B cell (primary cell): ENCODE results near the gene MPLKIP. TPM values are rescaled to one million over a fixed set of nuclear protein-coding genes. Genes with fewer than 3 reads are reported as not detected.
"Not testable (repeated sequence)": the region's sequence is repeated elsewhere in the genome, so short reads cannot be mapped to it uniquely, and the experiment has no call there.

Experiments
- ATAC-seq: fragments of 200-7000 bp; cut with Tn5 transposase; one replicate; pipeline ENCODE4 v1.10.0; 2021; ENCODE audit warnings: low read depth, mild to moderate bottlenecking, moderate number of reproducible peaks, moderate library complexity
- CTCF ChIA-PET: fragments of 350-600 bp; sonication (Branson Sonifier 250); formaldehyde crosslinking; loops from one replicate; lab custom pipeline; 2021; ENCODE audit warnings: antibody characterized with exemption, inconsistent platforms; lab: Charles Lee
- POLR2A ChIA-PET: fragments of 350-600 bp; sonication (Branson Sonifier 250); formaldehyde crosslinking; loops from one replicate; lab custom pipeline; 2021; ENCODE audit warnings: antibody characterized with exemption; lab: Charles Lee
- DNase-seq: peaks from one replicate; pipeline ENCODE4 v3.0.0; 2013
- H2AFZ ChIP-seq: 2 replicates; pipeline ENCODE4 v1.6.1; 2012; ENCODE audit warnings: mild to moderate bottlenecking, low read depth, low read length; ENCODE audit not compliant: insufficient read depth, poor library complexity, severe bottlenecking
- H3K27ac ChIP-seq, 2 donors: 1 replicate in 1 of 2; 2 replicates in 1 of 2; pipeline ENCODE4 v1.5.1; 2012 to 2013; ENCODE audit warnings: low read length in 2 of 2, mild to moderate bottlenecking in 2 of 2, moderate library complexity in 1 of 2
- H3K27me3 ChIP-seq, 4 experiments: fragments of 200-600 bp in 1 of 4; sonication (generic) in 1 of 4; replicated peaks in 1 of 4; 1 replicate in 2 of 4; 2 replicates in 2 of 4; pipeline versions ENCODE4 v1.6.1 to v1.7.0; 2013 to 2016; ENCODE audit warnings: low read length in 3 of 4, mild to moderate bottlenecking in 2 of 4, mixed read lengths in 1 of 4, moderate library complexity in 1 of 4; ENCODE audit not compliant: insufficient read depth in 4 of 4, control insufficient read depth in 3 of 4; ENCODE audit errors: control extremely low read depth in 1 of 4
- H3K36me3 ChIP-seq, 2 experiments: replicated peaks in 1 of 2; 1 replicate in 1 of 2; 2 replicates in 1 of 2; pipeline versions ENCODE4 v1.6.1 to v1.7.1; 2013; ENCODE audit warnings: low read length in 1 of 2; ENCODE audit not compliant: insufficient read depth in 2 of 2, control insufficient read depth in 1 of 2; ENCODE audit errors: control extremely low read depth in 1 of 2, extremely low read depth in 1 of 2
- H3K4me1 ChIP-seq, 2 donors: fragments of 200-600 bp in 1 of 2; sonication (generic) in 1 of 2; 1 replicate in 1 of 2; 2 replicates in 1 of 2; pipeline versions ENCODE4 v1.5.1 to v1.6.1; 2013 to 2017; ENCODE audit warnings: low read length in 2 of 2; ENCODE audit not compliant: control insufficient read depth in 2 of 2, insufficient read depth in 2 of 2
- H3K4me2 ChIP-seq: replicated peaks from 2 replicates; pipeline ENCODE3; 2012; ENCODE audit warnings: mild to moderate bottlenecking, low read depth, low read length; ENCODE audit not compliant: poor library complexity, severe bottlenecking
- H3K4me3 ChIP-seq, 5 experiments: fragments of 200-600 bp in 1 of 5; sonication (generic) in 1 of 5; 1 replicate in 3 of 5; 2 replicates in 2 of 5; pipeline versions ENCODE4 v1.5.1 to v1.7.0; 2011 to 2016; ENCODE audit warnings: low read length in 4 of 5, mild to moderate bottlenecking in 4 of 5, low read depth in 2 of 5, control low read depth in 1 of 5, moderate library complexity in 1 of 5; ENCODE audit not compliant: insufficient read depth in 1 of 5; ENCODE audit errors: control extremely low read depth in 1 of 5, extremely low read depth in 1 of 5
- H3K79me2 ChIP-seq: fragments of 200-600 bp; sonication (generic); one replicate; pipeline ENCODE4 v1.6.0; 2016; ENCODE audit warnings: low read length; ENCODE audit not compliant: control insufficient read depth, insufficient read depth
- H3K9ac ChIP-seq: fragments of 200-600 bp; sonication (generic); 2 replicates; pipeline ENCODE4 v1.6.1; 2017; ENCODE audit warnings: mild to moderate bottlenecking, low read length, moderate library complexity
- H3K9me3 ChIP-seq, 3 donors: one replicate each; pipeline versions ENCODE4 v1.6.1 to v1.7.1; 2013; ENCODE audit warnings: low read length in 2 of 3; ENCODE audit not compliant: control insufficient read depth in 2 of 3, insufficient read depth in 1 of 3; ENCODE audit errors: control extremely low read depth in 1 of 3
- H4K20me1 ChIP-seq: 2 replicates; pipeline ENCODE4 v1.6.0; 2012; ENCODE audit warnings: mild to moderate bottlenecking, low read length; ENCODE audit not compliant: insufficient read depth, control insufficient read depth, poor library complexity, severe bottlenecking
- H3K27ac Mint-ChIP-seq: one replicate; pipeline ENCODE4 v1.8.0; 2021; ENCODE audit warnings: mixed read lengths
- H3K27me3 Mint-ChIP-seq: one replicate; pipeline ENCODE4 v1.8.0; 2021; ENCODE audit warnings: mixed read lengths
- H3K4me1 Mint-ChIP-seq: one replicate; pipeline ENCODE4 v1.8.0; 2021; ENCODE audit warnings: mixed read lengths
- H3K4me3 Mint-ChIP-seq: one replicate; pipeline ENCODE4 v1.8.0; 2021; ENCODE audit warnings: mixed read lengths
- H3K9me3 Mint-ChIP-seq: one replicate; pipeline ENCODE4 v1.8.0; 2022; ENCODE audit warnings: mixed read lengths; ENCODE audit not compliant: insufficient read depth
- CTCF ChIP-seq: fragments of 200-600 bp; IDR thresholded peaks from one replicate; pipeline ENCODE4 v1.8.0; 2022; ENCODE audit warnings: antibody characterized with exemption, mild to moderate bottlenecking
- EZH2 ChIP-seq: IDR thresholded peaks from 2 replicates; pipeline ENCODE4 v1.6.1; 2012; ENCODE audit warnings: borderline replicate concordance, low read depth, mild to moderate bottlenecking, moderate library complexity, low read length; ENCODE audit not compliant: insufficient read depth, poor library complexity, severe bottlenecking
- WGBS: methylation state at CpG from one replicate; pipeline ENCODE4 v1.1.5; 2013; ENCODE audit warnings: missing lambda C conversion rate; ENCODE audit not compliant: insufficient coverage; 5-methylcytosine and 5-hydroxymethylcytosine counted together
- intact Hi-C: fragments of 100-400 bp; cut with micrococcal nuclease; formaldehyde crosslinking; loops from one replicate; pipeline ENCODE4 v1.10.0; 2022
- polyA plus RNA-seq: library from polyadenylated mRNA; depleted of rRNA; stranded (reverse); fragments of >200 nt; gene quantifications from 2 replicates; pipeline ENCODE4 v1.2.3, GENCODE V29; 2012
- total RNA-seq, 2 donors: library from RNA; stranded (reverse); fragments of 120-200 nt in 1 of 2; gene quantifications; 1 replicate in 1 of 2; 2 replicates in 1 of 2; pipeline versions ENCODE4 v1.2.3 to v1.2.4, GENCODE V29; 2013 to 2022

The MPLKIP gene
- total and polyA plus RNA-seq, 2 donors (not counting 1 experiment from before 2014, with no cell fraction given), result 23.2 to 34.1 TPM

GRCh38 chr7:40147371-40148246 is 13.2 kb upstream of the MPLKIP start:
- no peaks in the 10 kb centered on the region for H3K36me3 ChIP-seq
- H3K9me3 Mint-ChIP-seq, result no peaks in the 10 kb centered on the region
- peaks cover 0 to 5% (median 0%) of the 10 kb centered on the region in 3 donors for H3K9me3 ChIP-seq
- H3K4me1 ChIP-seq, result no peaks in the 10 kb centered on the region
- no peak overlapping the region for H2AFZ ChIP-seq
- no peaks in the 10 kb centered on the region for H4K20me1 ChIP-seq
- no peak overlapping the region for H3K4me2 ChIP-seq
- POLR2A ChIA-PET, result no interaction called here
- no peaks in the 10 kb centered on the region for H3K27me3 ChIP-seq
- H3K27ac Mint-ChIP-seq, result no peak overlapping the region
- H3K4me3 Mint-ChIP-seq, result no peak overlapping the region
- H3K9ac ChIP-seq, result no peak overlapping the region
- ATAC-seq, result no peak
- H3K4me3 ChIP-seq, result no peak overlapping the region
- H3K27ac ChIP-seq, result no peak overlapping the region
- CTCF ChIA-PET, result no interaction called here
- H3K79me2 ChIP-seq, result no peaks in the 10 kb centered on the region
- no peaks in the 10 kb centered on the region for H3K4me1 Mint-ChIP-seq
- DNase-seq, result no peak
- whole genome bisulfite sequencing, result 90% methylated on average over 7 of the region's 19 CpGs
- intact Hi-C loops, result no loop called here
- peaks cover 16% of the 10 kb centered on the region for H3K27me3 Mint-ChIP-seq
- TF ChIP-seq CTCF (no peak), EZH2 (no peak)

- intact Hi-C loops, DNase-seq, ATAC-seq, H3K4me2 ChIP-seq, H3K4me3 Mint-ChIP-seq, H3K9me3 ChIP-seq, H3K36me3 ChIP-seq, H3K4me1 ChIP-seq, CTCF ChIA-PET, H4K20me1 ChIP-seq, H3K9ac ChIP-seq, H3K27ac ChIP-seq, POLR2A ChIA-PET, H3K4me3 ChIP-seq, H2AFZ ChIP-seq, H3K4me1 Mint-ChIP-seq, H3K27ac Mint-ChIP-seq, H3K27me3 ChIP-seq, H3K9me3 Mint-ChIP-seq, H3K79me2 ChIP-seq: not testable (repeated sequence)
- H3K27me3 Mint-ChIP-seq, result peaks cover 14% of the 10 kb centered on the region
- WGBS, result 82% methylated on average over 2 of the region's 3 CpGs
Measured at GRCh38 chr7:40145596-40146130, 11.2 kb upstream of the MPLKIP start.

- WGBS, result 95% methylated on average over 3 of the region's 5 CpGs
- POLR2A ChIA-PET, ATAC-seq: not testable (repeated sequence)
Measured at GRCh38 chr7:40141916-40142315, 7.5 kb upstream of the MPLKIP start.

More at GRCh38 chr7:40141916-40142315, 7.5 kb upstream of the MPLKIP start:
- H4K20me1 ChIP-seq, DNase-seq, H3K36me3 ChIP-seq, intact Hi-C loops, H3K79me2 ChIP-seq, CTCF ChIA-PET, H3K9me3 Mint-ChIP-seq, H3K4me3 Mint-ChIP-seq, H3K4me1 ChIP-seq, H3K27me3 ChIP-seq, H3K9ac ChIP-seq, H3K27ac Mint-ChIP-seq, H3K4me2 ChIP-seq, H3K9me3 ChIP-seq, H3K27ac ChIP-seq, H2AFZ ChIP-seq, H3K4me1 Mint-ChIP-seq, H3K4me3 ChIP-seq: not testable (repeated sequence)
- peaks cover 13% of the 10 kb centered on the region for H3K27me3 Mint-ChIP-seq
